OCI-LY1 (cell line): ENCODE data around the gene MGST3.

Source experiments
- H2AFZ ChIP-seq: fragments of 200-600 bp; sonication (generic), shearing (Covaris generic); 2 replicates; pipeline ENCODE4 v1.6.0; 2014; ENCODE audit warnings: antibody characterized with exemption, mild to moderate bottlenecking, low read length
- H3F3A ChIP-seq: fragments of 200-600 bp; sonication (generic), shearing (Covaris generic); 2 replicates; pipeline ENCODE4 v1.6.0; 2014; ENCODE audit warnings: mild to moderate bottlenecking, antibody characterized with exemption, low read length, moderate library complexity; ENCODE audit not compliant: insufficient read depth
- H3K27ac ChIP-seq: fragments of 200-600 bp; sonication (generic); 2 replicates; pipeline ENCODE4 v1.5.1; 2014; ENCODE audit warnings: low read length, mixed run types, mild to moderate bottlenecking, low read depth; ENCODE audit not compliant: poor library complexity, severe bottlenecking
- H3K27me3 ChIP-seq: fragments of 200-600 bp; sonication (generic); 2 replicates; pipeline ENCODE4 v1.6.0; 2014; ENCODE audit warnings: antibody characterized with exemption, mild to moderate bottlenecking, low read length, moderate library complexity; ENCODE audit not compliant: insufficient read depth
- H3K36me3 ChIP-seq: fragments of 200-600 bp; sonication (generic); 2 replicates; pipeline ENCODE4 v1.6.1; 2014; ENCODE audit warnings: mild to moderate bottlenecking, antibody characterized with exemption, low read length, moderate library complexity, mixed read lengths; ENCODE audit not compliant: insufficient read depth
- H3K4me1 ChIP-seq: fragments of 200-600 bp; sonication (generic); 2 replicates; pipeline ENCODE4 v1.5.1; 2014; ENCODE audit warnings: mild to moderate bottlenecking, low read length, moderate library complexity; ENCODE audit not compliant: insufficient read depth, severe bottlenecking
- H3K4me2 ChIP-seq: fragments of 200-600 bp; sonication (generic), shearing (Covaris generic); 2 replicates; pipeline ENCODE4 v1.6.1; 2014; ENCODE audit warnings: low read length
- H3K4me3 ChIP-seq: fragments of 200-600 bp; sonication (generic); 2 replicates; pipeline ENCODE4 v1.5.1; 2014; ENCODE audit warnings: low read length, low read depth, mild to moderate bottlenecking, mixed read lengths; ENCODE audit not compliant: poor library complexity, severe bottlenecking
- H3K79me2 ChIP-seq: fragments of 200-600 bp; shearing (Covaris generic); 2 replicates; pipeline ENCODE4 v1.6.1; 2016; ENCODE audit warnings: mixed run types, low read length, mixed read lengths; ENCODE audit not compliant: insufficient read depth
- H3K9ac ChIP-seq: fragments of 200-600 bp; sonication (generic), shearing (Covaris generic); 2 replicates; pipeline ENCODE4 v1.6.1; 2014; ENCODE audit warnings: mild to moderate bottlenecking, low read length, mixed read lengths
- H3K9me2 ChIP-seq: fragments of 200-600 bp; sonication (generic), shearing (Covaris generic); 2 replicates; pipeline ENCODE4 v1.6.1; 2014; ENCODE audit warnings: low read depth, mild to moderate bottlenecking, low read length, mixed read lengths
- H3K9me3 ChIP-seq: fragments of 200-600 bp; shearing (Covaris generic); 2 replicates; pipeline ENCODE4 v1.6.1; 2014; ENCODE audit warnings: low read length, mixed read lengths
- H4K20me1 ChIP-seq: fragments of 200-600 bp; sonication (generic), shearing (Covaris generic); 2 replicates; pipeline ENCODE4 v1.6.0; 2016; ENCODE audit warnings: mild to moderate bottlenecking, low read length; ENCODE audit not compliant: insufficient read depth
- EZH2 ChIP-seq: fragments of 200-600 bp; sonication (generic), shearing (Covaris generic); IDR thresholded peaks from 2 replicates; pipeline ENCODE4 v1.8.0; 2017; ENCODE audit warnings: borderline replicate concordance, mixed run types, mild to moderate bottlenecking, antibody characterized with exemption, low read length, moderate library complexity, mixed read lengths
- TF ChIP-seq, protein P1 (sequence below): fragments of 200-600 bp; sonication (generic), shearing (Covaris generic); IDR thresholded peaks from 2 replicates; pipeline ENCODE4 v1.5.1; 2017; ENCODE audit warnings: mild to moderate bottlenecking, antibody characterized with exemption, low read length, moderate library complexity, mixed read lengths

The MGST3 gene

DNA sequence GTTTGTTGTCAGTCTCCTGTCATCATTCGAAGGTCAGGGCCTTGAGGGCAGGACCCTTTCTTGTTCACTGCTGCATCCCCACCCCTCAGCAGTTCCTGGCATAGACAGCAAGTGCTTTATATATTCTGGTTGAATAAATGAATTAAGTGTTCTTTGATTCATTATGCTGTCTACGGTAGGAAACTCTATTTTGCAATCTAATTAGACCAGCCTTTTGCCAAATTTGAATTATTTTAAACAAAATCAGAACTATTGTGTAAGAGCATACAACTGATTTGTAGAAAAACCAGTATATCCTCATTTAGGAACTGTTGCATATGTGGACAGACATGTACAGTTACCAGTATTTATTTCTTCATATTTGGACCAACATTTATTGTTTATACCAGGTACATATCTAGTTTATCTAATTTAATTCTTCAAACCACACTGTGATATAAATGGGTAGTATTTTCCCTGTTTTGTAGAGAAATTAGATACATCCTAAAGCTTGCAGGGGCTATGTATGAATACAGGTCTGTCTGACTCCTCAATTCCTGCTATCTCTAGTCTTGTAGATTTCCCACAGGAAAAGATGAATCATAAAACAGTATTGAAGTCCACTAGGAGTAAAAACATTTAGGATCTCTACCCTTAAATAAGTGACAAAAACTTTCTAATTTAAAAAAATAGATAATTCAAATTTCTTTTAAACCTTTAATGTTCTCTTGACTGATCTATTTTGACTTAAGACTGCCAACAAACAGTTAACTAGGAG lies 10.4 kb downstream of the MGST3 start:
- Histone ChIP-seq H3K27me3 (no peaks in the 10 kb centered on the region; the same call in 1 of the 2 replicates), H3K9me3 (no peaks in the 10 kb centered on the region), H3K27ac (no peak overlapping the region), H4K20me1 (no peaks in the 10 kb centered on the region), H3K4me2 (no peak overlapping the region), H3K9ac (no peak overlapping the region), H2AFZ (no peak overlapping the region), H3K4me1 (no peaks in the 10 kb centered on the region), H3K9me2 (no peaks in the 10 kb centered on the region), H3K36me3 (no peaks in the 10 kb centered on the region), H3K79me2 (no peaks in the 10 kb centered on the region), H3K4me3 (no peak overlapping the region), H3F3A (no peaks in the 10 kb centered on the region)
- no peak for TF ChIP-seq EZH2
- TF ChIP-seq, protein P1, sequence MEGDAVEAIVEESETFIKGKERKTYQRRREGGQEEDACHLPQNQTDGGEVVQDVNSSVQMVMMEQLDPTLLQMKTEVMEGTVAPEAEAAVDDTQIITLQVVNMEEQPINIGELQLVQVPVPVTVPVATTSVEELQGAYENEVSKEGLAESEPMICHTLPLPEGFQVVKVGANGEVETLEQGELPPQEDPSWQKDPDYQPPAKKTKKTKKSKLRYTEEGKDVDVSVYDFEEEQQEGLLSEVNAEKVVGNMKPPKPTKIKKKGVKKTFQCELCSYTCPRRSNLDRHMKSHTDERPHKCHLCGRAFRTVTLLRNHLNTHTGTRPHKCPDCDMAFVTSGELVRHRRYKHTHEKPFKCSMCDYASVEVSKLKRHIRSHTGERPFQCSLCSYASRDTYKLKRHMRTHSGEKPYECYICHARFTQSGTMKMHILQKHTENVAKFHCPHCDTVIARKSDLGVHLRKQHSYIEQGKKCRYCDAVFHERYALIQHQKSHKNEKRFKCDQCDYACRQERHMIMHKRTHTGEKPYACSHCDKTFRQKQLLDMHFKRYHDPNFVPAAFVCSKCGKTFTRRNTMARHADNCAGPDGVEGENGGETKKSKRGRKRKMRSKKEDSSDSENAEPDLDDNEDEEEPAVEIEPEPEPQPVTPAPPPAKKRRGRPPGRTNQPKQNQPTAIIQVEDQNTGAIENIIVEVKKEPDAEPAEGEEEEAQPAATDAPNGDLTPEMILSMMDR, result no peak

GRCh38 chr1:165644064-165644735 lies 13.2 kb downstream of the MGST3 start:
- H3F3A ChIP-seq, result no peaks in the 10 kb centered on the region
- no peaks in the 10 kb centered on the region for H3K9me2 ChIP-seq
- H3K79me2 ChIP-seq, result no peaks in the 10 kb centered on the region
- TF ChIP-seq EZH2, result no peak
- TF ChIP-seq, protein P1, result no peak
- H3K4me3 ChIP-seq, result no peak overlapping the region
- H3K9ac ChIP-seq, result no peak overlapping the region
- no peak overlapping the region for H3K4me2 ChIP-seq
- no peaks in the 10 kb centered on the region; the same call in 1 of the 2 replicates for H3K27me3 ChIP-seq
- no peaks in the 10 kb centered on the region for H3K36me3 ChIP-seq
- H3K4me1 ChIP-seq, result no peaks in the 10 kb centered on the region
- H3K27ac ChIP-seq, result no peak overlapping the region
- H4K20me1 ChIP-seq, result no peaks in the 10 kb centered on the region
- H2AFZ ChIP-seq, result no peak overlapping the region
- H3K9me3 ChIP-seq, result no peaks in the 10 kb centered on the region

- no peaks in the 10 kb centered on the region for H4K20me1 ChIP-seq
- no peaks in the 10 kb centered on the region for H3K79me2 ChIP-seq
- H3K9ac ChIP-seq, result no peak overlapping the region
- H3K27me3 ChIP-seq, result no peaks in the 10 kb centered on the region; the same call in 1 of the 2 replicates
- H3K4me1 ChIP-seq, result no peaks in the 10 kb centered on the region
- no peak overlapping the region for H3K4me3 ChIP-seq
- H3K9me3 ChIP-seq, result no peaks in the 10 kb centered on the region
- no peak overlapping the region for H3K4me2 ChIP-seq
- no peaks in the 10 kb centered on the region for H3K36me3 ChIP-seq
- TF ChIP-seq, protein P1, result no peak
- TF ChIP-seq EZH2, result no peak
- H2AFZ ChIP-seq, result no peak overlapping the region
- no peaks in the 10 kb centered on the region for H3K9me2 ChIP-seq
- H3K27ac ChIP-seq, result no peak overlapping the region
- no peaks in the 10 kb centered on the region for H3F3A ChIP-seq
Measured at GRCh38 chr1:165645654-165646366, 14.8 kb downstream of the MGST3 start.
